ENCODE measurements around the gene SFT2D2.

The SFT2D2 gene

DNA sequence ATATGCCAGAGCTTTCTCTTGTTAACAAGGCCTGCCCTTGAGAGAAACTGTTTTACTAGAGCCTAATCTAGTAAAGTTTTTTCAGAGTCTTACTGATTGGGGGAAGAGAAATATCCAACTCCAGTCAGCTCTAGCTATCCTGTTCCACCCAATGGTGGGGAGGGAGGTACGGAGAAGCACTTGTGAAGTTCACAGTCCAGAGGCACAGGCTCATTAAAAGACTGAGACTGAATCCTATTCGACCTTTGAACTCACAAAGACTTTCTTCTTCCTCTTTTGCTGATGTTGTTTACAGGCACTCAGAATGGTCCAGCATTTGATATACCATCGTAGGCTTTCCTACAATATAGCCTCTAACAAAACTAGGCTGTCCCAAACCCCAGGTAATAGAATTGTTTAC lies 15.5 kb upstream of the SFT2D2 start:
- CTCF ChIA-PET, result no interaction called here
- DNase-seq, result no peak

DNA sequence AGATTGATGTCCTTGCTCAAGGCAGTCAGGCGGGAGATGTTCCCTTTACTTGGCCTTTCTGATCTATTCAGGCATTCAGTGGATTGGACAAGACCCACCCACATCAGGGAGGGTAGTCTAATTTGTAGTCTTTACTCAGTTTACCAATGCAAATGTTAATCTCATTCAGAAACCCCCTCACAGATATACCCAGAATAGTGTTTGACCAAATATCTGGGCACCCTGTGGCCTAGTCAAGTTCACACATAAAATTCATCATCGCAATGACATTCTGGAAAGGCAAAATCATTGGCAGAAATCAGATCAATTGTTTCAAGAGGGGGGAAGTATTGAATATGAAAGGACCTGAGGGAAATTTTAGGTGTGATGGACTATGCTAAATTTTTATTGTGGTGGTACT lies 12.5 kb upstream of the SFT2D2 start:
- H3K4me1 ChIP-seq (ENCODE audit: control extremely low read depth in 1 of 4, control insufficient read depth in 4 of 4, insufficient read depth in 4 of 4, low read length in 3 of 4), result no peaks in the 10 kb centered on the region
- no peak for DNase-seq
- H3K27me3 ChIP-seq (replicated peaks in 2 of 5; ENCODE audit: control insufficient read depth in 4 of 5, insufficient read depth in 5 of 5, low read length in 4 of 5), result no peaks in the 10 kb centered on the region
- WGBS (ENCODE audit: insufficient coverage), result 100% methylated on average over 2 of the region's 2 CpGs
- POLR2A ChIA-PET, result no interaction called here
- H3K36me3 ChIP-seq (ENCODE audit: control insufficient read depth in 4 of 4, insufficient read depth in 4 of 4, low read length in 3 of 4), result no peaks in the 10 kb centered on the region
- no peak overlapping the region for H3K4me3 ChIP-seq (ENCODE audit: control insufficient read depth in 1 of 7, extremely low read depth in 1 of 7, insufficient read depth in 4 of 7, low read depth in 2 of 7, low read length in 6 of 7)
- H3K9me3 ChIP-seq (ENCODE audit: control extremely low read depth in 1 of 5, control insufficient read depth in 4 of 5, insufficient read depth in 2 of 5, low read depth in 1 of 5, low read length in 4 of 5), result peaks cover 1 to 16% (median 5%) of the 10 kb centered on the region in 5 experiments
- no peak overlapping the region for H3K27ac ChIP-seq (ENCODE audit: insufficient read depth in 1 of 2, low read depth in 1 of 2, low read length in 2 of 2, poor library complexity in 1 of 2, severe bottlenecking in 2 of 2)
- CTCF ChIA-PET, result no interaction called here

More for the DNA sequence above, 15.5 kb upstream of the SFT2D2 start:
- no peaks in the 10 kb centered on the region for H3K4me1 ChIP-seq (ENCODE audit: control extremely low read depth in 1 of 4, control insufficient read depth in 4 of 4, insufficient read depth in 4 of 4, low read length in 3 of 4)
- H3K9me3 ChIP-seq (ENCODE audit: control extremely low read depth in 1 of 5, control insufficient read depth in 4 of 5, insufficient read depth in 2 of 5, low read depth in 1 of 5, low read length in 4 of 5), result peaks cover 1 to 25% (median 6%) of the 10 kb centered on the region in 5 experiments
- no peaks in the 10 kb centered on the region for H3K27me3 ChIP-seq (replicated peaks in 2 of 5; ENCODE audit: control insufficient read depth in 4 of 5, insufficient read depth in 5 of 5, low read length in 4 of 5)
- WGBS (ENCODE audit: insufficient coverage), result 100% methylated on average over 2 of the region's 3 CpGs
- peaks cover 0 to 2% (median 0%) of the 10 kb centered on the region in 4 experiments for H3K36me3 ChIP-seq (ENCODE audit: control insufficient read depth in 4 of 4, insufficient read depth in 4 of 4, low read length in 3 of 4)
- POLR2A ChIA-PET, result interaction anchor here (0.5 kb wide), 1 partner anchor 9 kb away, joined by 3 read pairs; no protein-coding TSS in a partner anchor
- no peak overlapping the region for H3K4me3 ChIP-seq (ENCODE audit: control insufficient read depth in 1 of 7, extremely low read depth in 1 of 7, insufficient read depth in 4 of 7, low read depth in 2 of 7, low read length in 6 of 7)
- no peak overlapping the region for H3K27ac ChIP-seq (ENCODE audit: insufficient read depth in 1 of 2, low read depth in 1 of 2, low read length in 2 of 2, poor library complexity in 1 of 2, severe bottlenecking in 2 of 2)

DNA sequence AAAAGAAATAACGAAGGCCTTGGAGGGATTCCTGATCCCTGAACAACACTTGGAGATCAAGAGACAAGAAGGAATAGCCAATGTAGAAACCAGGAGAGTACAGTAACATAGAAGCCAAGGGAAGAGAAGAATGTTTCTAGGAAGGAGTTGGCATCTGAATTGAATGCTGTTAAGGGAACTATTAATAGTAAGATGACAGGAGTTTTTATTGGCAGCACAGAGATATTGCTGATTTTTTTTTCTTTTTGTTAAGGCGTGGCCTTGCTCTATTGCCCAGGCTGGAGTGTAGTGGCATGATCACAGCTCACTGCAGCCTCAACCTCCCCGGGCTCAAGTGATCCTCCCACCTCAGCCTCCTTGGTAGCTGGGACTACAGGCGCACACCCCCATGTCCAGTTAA lies 9.6 kb upstream of the SFT2D2 start:
- Histone ChIP-seq H3K9me3 (ENCODE audit: control extremely low read depth in 1 of 5, control insufficient read depth in 4 of 5, insufficient read depth in 2 of 5, low read depth in 1 of 5, low read length in 4 of 5) (peaks cover 1 to 10% (median 5%) of the 10 kb centered on the region in 5 experiments), H3K27ac (ENCODE audit: insufficient read depth in 1 of 2, low read depth in 1 of 2, low read length in 2 of 2, poor library complexity in 1 of 2, severe bottlenecking in 2 of 2) (no peak overlapping the region), H3K27me3 (replicated peaks in 2 of 5; ENCODE audit: control insufficient read depth in 4 of 5, insufficient read depth in 5 of 5, low read length in 4 of 5) (no peaks in the 10 kb centered on the region), H3K36me3 (ENCODE audit: control insufficient read depth in 4 of 4, insufficient read depth in 4 of 4, low read length in 3 of 4) (no peaks in the 10 kb centered on the region), H3K4me1 (ENCODE audit: control extremely low read depth in 1 of 4, control insufficient read depth in 4 of 4, insufficient read depth in 4 of 4, low read length in 3 of 4) (no peaks in the 10 kb centered on the region), H3K4me3 (ENCODE audit: control insufficient read depth in 1 of 7, extremely low read depth in 1 of 7, insufficient read depth in 4 of 7, low read depth in 2 of 7, low read length in 6 of 7) (no peak overlapping the region)
- WGBS (ENCODE audit: insufficient coverage), result 96% methylated on average over 4 of the region's 4 CpGs
- ChIA-PET POLR2A (no interaction called here), CTCF (no interaction called here)
- no peak for DNase-seq

DNA sequence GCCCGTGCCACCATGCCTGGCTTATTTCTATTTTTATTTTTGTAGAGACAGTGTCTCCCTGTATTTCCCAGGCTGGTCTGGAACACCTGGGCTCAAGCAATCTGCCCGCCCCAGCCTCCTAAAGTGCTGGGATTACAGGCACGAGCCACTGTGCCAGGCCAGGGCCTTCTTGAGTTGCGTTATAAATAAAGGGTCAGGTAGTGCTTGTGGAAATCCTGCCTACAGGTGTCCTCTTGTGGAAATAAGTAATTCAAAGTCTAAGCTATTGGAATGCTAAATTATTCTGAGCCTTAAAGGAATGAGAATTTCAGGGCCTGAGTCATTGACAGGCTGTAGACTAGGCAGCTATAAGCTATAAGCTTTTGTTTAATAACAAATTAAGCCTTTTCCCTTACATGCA lies 8.1 kb upstream of the SFT2D2 start:
- Histone ChIP-seq H3K4me1 (ENCODE audit: control extremely low read depth in 1 of 4, control insufficient read depth in 4 of 4, insufficient read depth in 4 of 4, low read length in 3 of 4) (no peaks in the 10 kb centered on the region), H3K27ac (ENCODE audit: insufficient read depth in 1 of 2, low read depth in 1 of 2, low read length in 2 of 2, poor library complexity in 1 of 2, severe bottlenecking in 2 of 2) (no peak overlapping the region), H3K36me3 (ENCODE audit: control insufficient read depth in 4 of 4, insufficient read depth in 4 of 4, low read length in 3 of 4) (no peaks in the 10 kb centered on the region), H3K9me3 (ENCODE audit: control extremely low read depth in 1 of 5, control insufficient read depth in 4 of 5, insufficient read depth in 2 of 5, low read depth in 1 of 5, low read length in 4 of 5) (peaks cover 1 to 6% (median 5%) of the 10 kb centered on the region in 5 experiments), H3K27me3 (replicated peaks in 2 of 5; ENCODE audit: control insufficient read depth in 4 of 5, insufficient read depth in 5 of 5, low read length in 4 of 5) (no peaks in the 10 kb centered on the region), H3K4me3 (ENCODE audit: control insufficient read depth in 1 of 7, extremely low read depth in 1 of 7, insufficient read depth in 4 of 7, low read depth in 2 of 7, low read length in 6 of 7) (no peak overlapping the region)
- POLR2A ChIA-PET, result no interaction called here
- 100% methylated on average over 2 of the region's 4 CpGs for WGBS (ENCODE audit: insufficient coverage)
- CTCF ChIA-PET, result interaction anchor here (1.6 to 1.9 kb wide), 2 partner anchors 9 to 17 kb away, joined by 5 to 7 read pairs; partner anchors contain the start of gene SFT2D2
- DNase-seq, result no peak

DNA sequence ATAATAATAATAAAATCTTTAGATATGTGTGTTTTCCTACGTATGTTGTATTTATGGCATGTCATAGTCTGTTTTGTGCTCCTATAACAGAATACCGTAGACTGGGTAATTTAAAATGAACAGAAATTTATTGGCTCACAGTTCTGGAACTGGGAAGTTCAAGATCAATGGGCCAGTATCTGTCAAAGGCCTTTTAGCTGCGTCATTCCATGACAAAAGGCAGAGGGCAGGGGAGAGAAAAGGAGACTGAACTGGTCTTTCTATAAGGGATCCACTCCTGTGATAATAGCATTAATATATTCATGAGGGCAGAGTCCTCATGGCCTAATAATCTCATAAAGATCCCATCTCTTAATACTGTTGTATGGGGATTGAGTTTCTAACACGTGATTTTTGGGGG lies 7.1 kb upstream of the SFT2D2 start:
- Histone ChIP-seq H3K36me3 (ENCODE audit: control insufficient read depth in 4 of 4, insufficient read depth in 4 of 4, low read length in 3 of 4) (no peaks in the 10 kb centered on the region), H3K9me3 (ENCODE audit: control extremely low read depth in 1 of 5, control insufficient read depth in 4 of 5, insufficient read depth in 2 of 5, low read depth in 1 of 5, low read length in 4 of 5) (peaks cover 0 to 4% (median 0%) of the 10 kb centered on the region in 5 experiments), H3K27me3 (replicated peaks in 2 of 5; ENCODE audit: control insufficient read depth in 4 of 5, insufficient read depth in 5 of 5, low read length in 4 of 5) (no peaks in the 10 kb centered on the region), H3K27ac (ENCODE audit: insufficient read depth in 1 of 2, low read depth in 1 of 2, low read length in 2 of 2, poor library complexity in 1 of 2, severe bottlenecking in 2 of 2) (no peak overlapping the region), H3K4me1 (ENCODE audit: control extremely low read depth in 1 of 4, control insufficient read depth in 4 of 4, insufficient read depth in 4 of 4, low read length in 3 of 4) (no peaks in the 10 kb centered on the region), H3K4me3 (ENCODE audit: control insufficient read depth in 1 of 7, extremely low read depth in 1 of 7, insufficient read depth in 4 of 7, low read depth in 2 of 7, low read length in 6 of 7) (no peak overlapping the region)
- 100% methylated on average over 1 of the region's 4 CpGs for WGBS (ENCODE audit: insufficient coverage)
- DNase-seq, result no peak
- ChIA-PET POLR2A (no interaction called here), CTCF (interaction anchor here (1.6 kb wide), 1 partner anchor 8 kb away, joined by 7 read pairs; the partner anchor contains the start of gene SFT2D2)

DNA sequence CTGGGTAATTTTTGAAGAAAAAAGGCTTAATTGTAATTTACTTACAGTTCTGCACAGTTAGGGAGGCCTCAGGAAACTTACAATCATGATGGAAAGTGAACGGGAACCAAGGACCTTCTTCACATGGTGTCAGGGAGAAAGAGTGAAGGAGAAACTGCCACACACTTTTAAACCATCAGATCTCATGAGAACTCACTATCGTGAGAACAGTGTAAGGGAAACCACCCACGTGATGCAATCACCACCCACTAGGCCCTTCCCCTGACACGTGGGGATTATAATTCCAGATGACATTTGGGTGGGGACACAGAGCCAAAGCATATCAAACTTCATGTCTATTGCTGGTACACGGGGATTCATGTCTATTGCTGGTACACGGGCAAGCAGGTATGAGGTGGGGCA lies 5.3 kb upstream of the SFT2D2 start:
- CTCF ChIA-PET, result no interaction called here
- 80% methylated on average over 4 of the region's 6 CpGs for WGBS (ENCODE audit: insufficient coverage)

DNA sequence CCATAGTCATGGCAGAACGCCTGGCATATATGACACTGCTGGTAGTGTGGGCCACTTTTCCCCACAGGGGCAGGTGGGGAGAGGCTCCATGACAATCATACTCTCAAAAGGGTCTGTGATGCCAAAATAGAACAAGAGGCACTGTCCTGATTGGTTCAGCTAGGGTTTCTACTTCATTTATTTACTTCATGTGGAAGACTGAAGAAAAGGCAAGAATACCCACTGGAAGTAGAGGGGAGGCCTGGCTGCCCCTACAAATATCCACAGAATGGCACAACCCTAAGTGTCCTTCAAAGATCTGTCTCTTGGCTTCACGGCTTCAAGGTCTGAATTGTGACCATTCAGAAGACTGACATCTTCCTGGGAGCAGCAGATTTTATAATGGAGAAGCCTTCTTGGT lies 4.5 kb upstream of the SFT2D2 start:
- Histone ChIP-seq H3K36me3 (ENCODE audit: control insufficient read depth in 4 of 4, insufficient read depth in 4 of 4, low read length in 3 of 4) (no peaks in the 10 kb centered on the region), H3K4me1 (ENCODE audit: control extremely low read depth in 1 of 4, control insufficient read depth in 4 of 4, insufficient read depth in 4 of 4, low read length in 3 of 4) (peaks cover 3 to 8% (median 6%) of the 10 kb centered on the region in 4 experiments), H3K27me3 (replicated peaks in 2 of 5; ENCODE audit: control insufficient read depth in 4 of 5, insufficient read depth in 5 of 5, low read length in 4 of 5) (no peaks in the 10 kb centered on the region), H3K27ac (ENCODE audit: insufficient read depth in 1 of 2, low read depth in 1 of 2, low read length in 2 of 2, poor library complexity in 1 of 2, severe bottlenecking in 2 of 2) (no peak overlapping the region), H3K4me3 (ENCODE audit: control insufficient read depth in 1 of 7, extremely low read depth in 1 of 7, insufficient read depth in 4 of 7, low read depth in 2 of 7, low read length in 6 of 7) (no peak overlapping the region), H3K9me3 (ENCODE audit: control extremely low read depth in 1 of 5, control insufficient read depth in 4 of 5, insufficient read depth in 2 of 5, low read depth in 1 of 5, low read length in 4 of 5) (peaks cover 0 to 4% (median 0%) of the 10 kb centered on the region in 5 experiments)
- DNase-seq, result no peak
- ChIA-PET CTCF (no interaction called here), POLR2A (no interaction called here)
- 100% methylated on average over 1 of the region's 2 CpGs for WGBS (ENCODE audit: insufficient coverage)

More for the DNA sequence above, 5.3 kb upstream of the SFT2D2 start:
- peaks cover 2 to 5% (median 2%) of the 10 kb centered on the region in 4 experiments for H3K4me1 ChIP-seq (ENCODE audit: control extremely low read depth in 1 of 4, control insufficient read depth in 4 of 4, insufficient read depth in 4 of 4, low read length in 3 of 4)
- H3K9me3 ChIP-seq (ENCODE audit: control extremely low read depth in 1 of 5, control insufficient read depth in 4 of 5, insufficient read depth in 2 of 5, low read depth in 1 of 5, low read length in 4 of 5), result peaks cover 0 to 4% (median 0%) of the 10 kb centered on the region in 5 experiments
- no peaks in the 10 kb centered on the region for H3K27me3 ChIP-seq (replicated peaks in 2 of 5; ENCODE audit: control insufficient read depth in 4 of 5, insufficient read depth in 5 of 5, low read length in 4 of 5)
- no peak overlapping the region for H3K27ac ChIP-seq (ENCODE audit: insufficient read depth in 1 of 2, low read depth in 1 of 2, low read length in 2 of 2, poor library complexity in 1 of 2, severe bottlenecking in 2 of 2)
- no peak for DNase-seq
- POLR2A ChIA-PET, result no interaction called here
- no peaks in the 10 kb centered on the region for H3K36me3 ChIP-seq (ENCODE audit: control insufficient read depth in 4 of 4, insufficient read depth in 4 of 4, low read length in 3 of 4)
- no peak overlapping the region for H3K4me3 ChIP-seq (ENCODE audit: control insufficient read depth in 1 of 7, extremely low read depth in 1 of 7, insufficient read depth in 4 of 7, low read depth in 2 of 7, low read length in 6 of 7)

Measured in common myeloid progenitor, CD34-positive (primary cell).